Psoas muscle (tissue), 8 donors: ENCODE results near the gene HOXA6. TPM values are rescaled to one million over a fixed set of nuclear protein-coding genes. Genes with fewer than 3 reads are reported as not detected.

Experiments
- ATAC-seq, 4 donors: fragments of 200-7000 bp; cut with Tn5 transposase; one replicate each; pipeline ENCODE4 v1.9.1; 2020; ENCODE audit warnings: moderate library complexity in 3 of 4, mild to moderate bottlenecking in 2 of 4
- DNase-seq, 2 donors: peaks; one replicate each; pipeline ENCODE4 v3.0.0-alpha.2; 2020
- H3K27ac ChIP-seq: fragments of 200-600 bp; one replicate; pipeline ENCODE4 v1.8.0; 2022
- H3K27me3 ChIP-seq, 3 donors: fragments of 200-600 bp in 1 of 3; one replicate each; pipeline versions ENCODE4 v1.6.1 to v1.8.0; 2013 to 2022; ENCODE audit warnings: low read length in 2 of 3, mild to moderate bottlenecking in 2 of 3, moderate library complexity in 1 of 3; ENCODE audit not compliant: insufficient read depth in 3 of 3
- H3K36me3 ChIP-seq, 2 donors: fragments of 200-600 bp in 1 of 2; one replicate each; pipeline versions ENCODE4 v1.6.1 to v1.8.0; 2013 to 2022; ENCODE audit warnings: low read depth in 1 of 2, mild to moderate bottlenecking in 1 of 2, moderate library complexity in 1 of 2; ENCODE audit not compliant: insufficient read depth in 1 of 2
- H3K4me1 ChIP-seq: fragments of 200-600 bp; one replicate; pipeline ENCODE4 v1.8.0; 2022
- H3K4me3 ChIP-seq: fragments of 200-600 bp; one replicate; pipeline ENCODE4 v1.8.0; 2022; ENCODE audit warnings: mild to moderate bottlenecking
- H3K9me3 ChIP-seq: fragments of 200-600 bp; one replicate; pipeline ENCODE4 v1.8.0; 2022
- CTCF ChIP-seq: fragments of 200-600 bp; IDR thresholded peaks from one replicate; pipeline ENCODE4 v1.8.0; 2022; ENCODE audit warnings: antibody characterized with exemption
- WGBS, 3 donors: extraction: QIAGEN DNeasy Blood & Tissue Kit; methylation state at CpG; one replicate each; pipeline versions ENCODE4 v1.1.6 to v1.1.7; 2013; 5-methylcytosine and 5-hydroxymethylcytosine counted together
- intact Hi-C, 2 donors: fragments of 100-400 bp; cut with DNase I; formaldehyde crosslinking; loops; one replicate each; pipeline versions ENCODE4 v1.11.0 to v1.14.2; 2022
- polyA plus RNA-seq, 3 donors: library from polyadenylated mRNA; stranded (reverse); fragments of 200-250 nt; gene quantifications; one replicate each; pipeline ENCODE4 v1.2.3, GENCODE V29; 2013
- total RNA-seq, 4 donors: library from RNA; stranded (reverse); fragmentation: NEBNext Ultra II Directional in 2 of 4; extraction: Animal tissue kit (Norgen Biotek cat#: 25700) in 2 of 4; gene quantifications; one replicate each; pipeline versions ENCODE4 v1.2.1 to v1.2.4, GENCODE V29; 2021 to 2023
- donor health status: healthy with polysubstance abuse.
- donor health status: DM: no; HTN: no; CAD: no; lungs with moderate emphysema.
- donor health status: Bipolar disorder and iron deficiency.
- donor health status: healthy.
- donor health status: DM: yes; HTN: yes; CAD: no.
- donor health status: DM: no; HTN: no; CAD: no.
- donor health status: DM: no; HTN: no; CAD: no.
- donor health status: DM: yes; HTN: yes; CAD: no.

The HOXA6 gene
- total and polyA plus RNA-seq, 7 donors = 0.64 to 3.7 (median 2.9) TPM

DNA sequence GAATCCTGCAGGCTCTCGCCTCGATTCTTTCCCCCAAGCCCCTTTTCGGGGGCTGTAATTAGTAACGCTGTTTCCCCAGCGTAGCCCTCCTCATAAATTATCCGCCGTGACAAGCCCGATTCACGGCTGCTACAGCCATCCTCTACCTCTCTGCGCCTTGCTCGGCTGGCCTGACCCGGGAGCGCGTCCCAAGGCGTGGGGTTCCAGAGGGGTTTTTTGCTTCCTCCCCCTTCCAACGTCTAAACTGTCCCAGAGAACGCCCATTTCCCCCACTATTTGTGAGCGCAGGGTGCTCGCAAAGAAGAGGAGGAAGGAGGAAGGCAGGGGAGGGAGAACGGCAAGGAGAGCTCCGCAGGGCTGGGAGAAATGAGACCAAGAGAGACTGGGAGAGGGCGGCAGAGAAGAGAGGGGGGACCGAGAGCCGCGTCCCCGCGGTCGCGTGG is 5.0 kb downstream of the HOXA6 start:
- no peaks in the 10 kb centered on the region for H3K27me3 ChIP-seq
- ATAC-seq (no peak), DNase-seq (peak in 1 of 2 donors; percentile 41)
- H3K36me3 ChIP-seq = peaks cover 0 to 37% of the 10 kb centered on the region in 2 donors
- WGBS, 3 donors = 50 to 63% (median 61%) methylated on average over 29 of the region's 29 CpGs
- peaks cover 19% of the 10 kb centered on the region for H3K4me1 ChIP-seq
- no peak for TF ChIP-seq CTCF
- peak overlapping the region; percentile 74 for H3K4me3 ChIP-seq
- H3K27ac ChIP-seq = peak overlapping the region; percentile 83
- H3K9me3 ChIP-seq = no peaks in the 10 kb centered on the region
- intact Hi-C loops = loop anchor here in 1 of 2 donors (5.0 to 10.0 kb wide), 2 partner anchors 285 to 748 kb away; no protein-coding TSS in a partner anchor

- peak overlapping the region; percentile 74 for H3K4me3 ChIP-seq
- peaks cover 0 to 37% of the 10 kb centered on the region in 2 donors for H3K36me3 ChIP-seq
- H3K27me3 ChIP-seq = no peaks in the 10 kb centered on the region
- peak in 1 of 2 donors; percentile 53 for DNase-seq
- no peak for TF ChIP-seq CTCF
- intact Hi-C loops = loop anchor here in 1 of 2 donors (5.0 to 10.0 kb wide), 2 partner anchors 285 to 747 kb away; no protein-coding TSS in a partner anchor
- H3K27ac ChIP-seq = peak overlapping the region; percentile 83
- H3K4me1 ChIP-seq = peaks cover 19% of the 10 kb centered on the region
- 70 to 77% (median 72%) methylated on average over 30 of the region's 30 CpGs for WGBS, 3 donors
- no peaks in the 10 kb centered on the region for H3K9me3 ChIP-seq
- no peak for ATAC-seq
These were observed 5.5 kb downstream of the HOXA6 start for GRCh38 chr7:27141923-27142579.

DNA sequence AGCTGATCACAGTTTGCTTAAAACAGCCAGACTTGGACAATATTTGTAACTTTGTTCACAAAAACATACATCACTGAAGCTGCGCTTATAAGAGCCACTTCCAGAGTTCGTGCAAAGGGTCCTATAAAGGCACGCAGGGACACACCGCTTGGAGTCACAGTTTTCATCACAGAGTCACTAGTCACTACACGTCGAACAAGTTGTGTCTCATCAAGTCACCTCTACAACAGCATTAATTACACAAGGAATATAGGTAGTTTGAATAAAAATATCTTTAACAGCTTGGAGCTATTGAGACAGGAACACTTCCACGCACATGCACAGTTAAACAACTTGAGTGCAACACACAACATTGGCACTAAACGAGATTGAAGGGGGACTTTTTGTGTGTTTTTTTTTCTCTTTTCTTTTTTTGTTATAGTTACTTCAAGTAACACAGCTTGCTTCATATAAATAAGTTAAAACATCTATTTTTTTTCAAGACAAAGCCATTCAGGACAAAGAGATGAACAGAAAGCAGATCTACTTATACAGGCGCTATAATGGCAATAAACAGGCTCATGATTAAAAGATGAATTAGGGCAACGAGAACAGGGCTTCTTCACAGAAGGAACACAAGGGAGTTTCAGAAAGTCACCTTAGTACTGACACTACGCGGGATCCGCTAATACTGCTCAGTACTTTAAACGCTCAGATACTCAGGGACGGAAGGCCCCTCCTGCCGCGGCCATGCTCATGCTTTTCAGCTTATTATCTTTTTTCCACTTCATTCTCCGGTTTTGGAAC is 6.2 kb downstream of the HOXA6 start:
- peaks cover 14% of the 10 kb centered on the region for H3K4me1 ChIP-seq
- 78 to 84% (median 84%) methylated on average over 18 of the region's 18 CpGs for WGBS, 3 donors
- no peak for TF ChIP-seq CTCF
- peak overlapping the region; percentile 74 for H3K4me3 ChIP-seq
- intact Hi-C loops = loop anchor here in 1 of 2 donors (5.0 to 10.0 kb wide), 2 partner anchors 284 to 747 kb away; no protein-coding TSS in a partner anchor
- no peaks in the 10 kb centered on the region for H3K9me3 ChIP-seq
- H3K27me3 ChIP-seq = no peaks in the 10 kb centered on the region
- peak overlapping the region; percentile 83 for H3K27ac ChIP-seq
- ATAC-seq (no peak), DNase-seq (no peak)
- H3K36me3 ChIP-seq = peaks cover 0 to 37% of the 10 kb centered on the region in 2 donors

- H3K36me3 ChIP-seq = peaks cover 0 to 30% of the 10 kb centered on the region in 2 donors
- H3K27ac ChIP-seq = peak overlapping the region; percentile 19
- H3K27me3 ChIP-seq = no peaks in the 10 kb centered on the region
- H3K9me3 ChIP-seq = no peaks in the 10 kb centered on the region
- no peak overlapping the region for H3K4me3 ChIP-seq
- ATAC-seq (no peak), DNase-seq (no peak)
- 86 to 88% (median 87%) methylated on average over 15 of the region's 15 CpGs for WGBS, 3 donors
- intact Hi-C loops = loop anchor here in 1 of 2 donors (5.0 to 10.0 kb wide), 2 partner anchors 283 to 745 kb away; no protein-coding TSS in a partner anchor
- TF ChIP-seq CTCF = no peak
- H3K4me1 ChIP-seq = peaks cover 18% of the 10 kb centered on the region
These were observed 7.3 kb downstream of the HOXA6 start for GRCh38 chr7:27140126-27140857.
